WERI-Rb-1 (cell line): ENCODE data around the gene CALM1.

Source experiments
- DNase-seq: peaks from one replicate; pipeline ENCODE4 v3.0.0-alpha.2; 2020
- H3K27ac ChIP-seq: fragments of 250-450 bp; sonication (Bioruptor Pico); 2 replicates; pipeline ENCODE4 v1.5.1; 2020; ENCODE audit warnings: mild to moderate bottlenecking, moderate library complexity
- H3K27me3 ChIP-seq: fragments of 250-450 bp; sonication (Bioruptor Pico); 2 replicates; pipeline ENCODE4 v1.5.1; 2021; ENCODE audit warnings: mild to moderate bottlenecking, low read depth, moderate library complexity; ENCODE audit not compliant: insufficient read depth, severe bottlenecking
- H3K36me3 ChIP-seq: fragments of 250-450 bp; sonication (Bioruptor Pico); 2 replicates; pipeline ENCODE4 v1.5.1; 2020; ENCODE audit warnings: mild to moderate bottlenecking, moderate library complexity
- H3K4me3 ChIP-seq: 2 replicates; pipeline ENCODE4 v1.5.1; 2011; ENCODE audit warnings: low read depth, mild to moderate bottlenecking, control low read depth, low read length
- H3K9me3 ChIP-seq: fragments of 250-450 bp; sonication (Bioruptor Pico); 2 replicates; pipeline ENCODE4 v1.5.1; 2021; ENCODE audit warnings: mild to moderate bottlenecking, moderate library complexity; ENCODE audit not compliant: severe bottlenecking
- TF ChIP-seq, protein P1 (sequence below): IDR thresholded peaks from 2 replicates; pipeline ENCODE4 v1.5.1; 2011; ENCODE audit warnings: low read depth, mild to moderate bottlenecking, control low read depth, inconsistent platforms, low read length

Gene CALM1

DNA sequence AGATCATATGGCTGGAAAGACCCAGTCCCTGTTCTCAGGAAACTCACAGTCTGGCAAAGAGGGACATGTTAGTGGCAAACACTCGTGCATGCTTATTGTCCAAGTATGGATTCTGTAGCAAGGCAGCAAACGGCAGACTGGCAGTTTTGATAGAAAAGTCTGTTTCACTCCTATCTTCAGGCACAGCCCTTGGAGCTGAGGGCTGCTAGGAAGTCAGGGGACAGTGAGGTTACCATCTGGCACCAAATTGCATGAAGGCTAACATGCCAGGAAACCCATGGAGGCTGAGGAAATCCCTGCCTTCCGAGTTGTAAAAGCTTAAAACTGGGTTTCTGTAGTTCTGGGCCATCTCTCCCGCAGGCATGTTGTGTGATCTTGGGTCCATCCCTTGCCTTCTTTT lies 32.9 kb downstream of the CALM1 start:
- H3K27me3 ChIP-seq: no peaks in the 10 kb centered on the region
- TF ChIP-seq, protein P1, sequence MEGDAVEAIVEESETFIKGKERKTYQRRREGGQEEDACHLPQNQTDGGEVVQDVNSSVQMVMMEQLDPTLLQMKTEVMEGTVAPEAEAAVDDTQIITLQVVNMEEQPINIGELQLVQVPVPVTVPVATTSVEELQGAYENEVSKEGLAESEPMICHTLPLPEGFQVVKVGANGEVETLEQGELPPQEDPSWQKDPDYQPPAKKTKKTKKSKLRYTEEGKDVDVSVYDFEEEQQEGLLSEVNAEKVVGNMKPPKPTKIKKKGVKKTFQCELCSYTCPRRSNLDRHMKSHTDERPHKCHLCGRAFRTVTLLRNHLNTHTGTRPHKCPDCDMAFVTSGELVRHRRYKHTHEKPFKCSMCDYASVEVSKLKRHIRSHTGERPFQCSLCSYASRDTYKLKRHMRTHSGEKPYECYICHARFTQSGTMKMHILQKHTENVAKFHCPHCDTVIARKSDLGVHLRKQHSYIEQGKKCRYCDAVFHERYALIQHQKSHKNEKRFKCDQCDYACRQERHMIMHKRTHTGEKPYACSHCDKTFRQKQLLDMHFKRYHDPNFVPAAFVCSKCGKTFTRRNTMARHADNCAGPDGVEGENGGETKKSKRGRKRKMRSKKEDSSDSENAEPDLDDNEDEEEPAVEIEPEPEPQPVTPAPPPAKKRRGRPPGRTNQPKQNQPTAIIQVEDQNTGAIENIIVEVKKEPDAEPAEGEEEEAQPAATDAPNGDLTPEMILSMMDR: no peak
- no peaks in the 10 kb centered on the region for H3K36me3 ChIP-seq
- H3K4me3 ChIP-seq: no peak overlapping the region
- H3K9me3 ChIP-seq: no peaks in the 10 kb centered on the region
- no peak for DNase-seq
- no peak overlapping the region for H3K27ac ChIP-seq

DNA sequence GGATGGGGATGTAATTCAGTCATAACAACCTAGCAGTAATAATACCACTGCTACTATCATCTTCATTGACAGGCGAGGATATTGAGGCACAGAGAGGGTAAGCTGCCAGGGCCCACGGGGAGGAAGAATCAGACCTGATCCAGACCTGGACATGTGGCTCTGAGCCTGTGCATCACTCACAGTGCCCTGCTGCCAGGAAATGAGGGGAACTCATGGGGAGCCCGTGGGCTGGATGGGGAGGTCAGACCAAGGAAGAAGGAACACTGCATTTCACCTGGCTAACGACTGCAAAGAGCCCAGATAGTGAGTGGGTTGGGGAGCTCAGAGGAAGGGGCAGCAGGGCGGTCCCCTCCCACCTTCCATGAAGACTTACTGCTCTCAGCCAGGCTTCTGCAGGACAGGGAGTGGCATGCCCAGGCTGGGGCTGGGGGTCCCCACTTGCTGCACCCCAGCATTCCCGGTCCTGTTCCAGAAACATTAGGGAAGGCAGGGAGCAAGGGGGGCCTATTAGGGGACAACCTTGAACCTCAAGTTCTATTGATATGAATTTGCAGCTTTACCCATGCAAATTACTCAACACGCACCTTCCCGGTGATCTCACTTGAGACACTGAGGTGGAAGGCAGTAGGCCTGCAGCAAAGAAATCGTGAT lies 37.7 kb downstream of the CALM1 start:
- no peak overlapping the region for H3K27ac ChIP-seq
- no peak for DNase-seq

GRCh38 chr14:90438841-90439240 lies 42.0 kb downstream of the CALM1 start:
- DNase-seq: no peak
- TF ChIP-seq, protein P1: no peak
- Histone ChIP-seq H3K27ac (no peak overlapping the region), H3K4me3 (no peak overlapping the region), H3K36me3 (no peaks in the 10 kb centered on the region), H3K27me3 (no peaks in the 10 kb centered on the region), H3K9me3 (no peaks in the 10 kb centered on the region)

More for the DNA sequence above, 37.7 kb downstream of the CALM1 start:
- Histone ChIP-seq H3K36me3 (no peaks in the 10 kb centered on the region), H3K27me3 (no peaks in the 10 kb centered on the region), H3K9me3 (no peaks in the 10 kb centered on the region), H3K4me3 (no peak overlapping the region)
- TF ChIP-seq, protein P1: no peak

- H3K36me3 ChIP-seq: no peaks in the 10 kb centered on the region
- no peak for DNase-seq
- no peaks in the 10 kb centered on the region for H3K27me3 ChIP-seq
- H3K9me3 ChIP-seq: no peaks in the 10 kb centered on the region
- no peak overlapping the region for H3K4me3 ChIP-seq
- TF ChIP-seq, protein P1: no peak
- no peak overlapping the region for H3K27ac ChIP-seq
Measured at GRCh38 chr14:90440021-90440451, 43.2 kb downstream of the CALM1 start.

DNA sequence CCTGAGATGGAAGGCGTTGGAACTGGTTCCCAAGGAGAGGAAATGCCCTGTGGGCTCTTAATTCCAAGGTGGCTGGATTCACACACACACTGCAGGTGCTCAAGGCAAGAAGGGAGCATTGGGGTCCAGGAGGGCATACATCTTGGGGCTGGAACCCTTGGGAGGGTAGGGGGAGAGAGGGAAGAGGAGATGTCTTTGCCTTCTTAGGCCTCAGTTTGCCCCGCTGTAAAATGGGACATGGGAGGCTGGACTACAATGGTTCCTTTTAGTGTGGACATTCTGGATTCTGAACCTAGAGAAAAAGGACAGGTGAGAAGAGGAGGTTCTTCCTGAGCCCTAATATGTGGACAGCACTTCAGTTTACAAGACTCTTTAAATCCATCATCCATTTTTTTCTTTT lies 43.8 kb downstream of the CALM1 start:
- H3K27me3 ChIP-seq: no peaks in the 10 kb centered on the region
- H3K4me3 ChIP-seq: no peak overlapping the region
- DNase-seq: no peak
- H3K36me3 ChIP-seq: no peaks in the 10 kb centered on the region
- no peak overlapping the region for H3K27ac ChIP-seq
- H3K9me3 ChIP-seq: no peaks in the 10 kb centered on the region
- TF ChIP-seq, protein P1: no peak

DNA sequence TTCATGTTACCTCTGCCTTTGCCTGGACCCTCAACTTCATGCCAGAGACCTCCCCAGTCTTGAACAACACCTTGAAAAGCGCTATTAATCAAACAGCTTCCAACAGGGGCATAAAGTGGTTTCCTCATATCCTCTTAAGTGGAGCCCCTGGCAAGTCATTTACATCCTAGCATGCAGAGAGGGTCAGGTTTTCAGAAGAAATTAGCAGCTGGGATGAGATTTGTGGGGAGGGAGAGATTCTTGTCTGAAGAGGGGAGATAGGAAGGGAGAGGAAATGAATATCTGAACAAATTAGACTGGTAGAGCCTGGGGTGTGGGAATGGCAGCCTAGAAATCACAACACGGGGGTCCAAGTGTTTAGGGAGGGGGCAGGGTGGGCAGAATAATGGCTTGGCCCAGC lies 45.6 kb downstream of the CALM1 start:
- Histone ChIP-seq H3K27ac (no peak overlapping the region), H3K4me3 (no peak overlapping the region), H3K36me3 (no peaks in the 10 kb centered on the region), H3K27me3 (no peaks in the 10 kb centered on the region), H3K9me3 (no peaks in the 10 kb centered on the region)
- TF ChIP-seq, protein P1: no peak
- DNase-seq: no peak
